GM19099 (cell line): Measurements from ENCODE around the gene TMEM217.

Source experiments
- POLR2A ChIP-seq: IDR thresholded peaks from 3 replicates; pipeline ENCODE4 v1.6.1; 2011; ENCODE audit warnings: low read depth; ENCODE audit not compliant: insufficient read length; ENCODE audit errors: extremely low read depth

Gene TMEM217

DNA sequence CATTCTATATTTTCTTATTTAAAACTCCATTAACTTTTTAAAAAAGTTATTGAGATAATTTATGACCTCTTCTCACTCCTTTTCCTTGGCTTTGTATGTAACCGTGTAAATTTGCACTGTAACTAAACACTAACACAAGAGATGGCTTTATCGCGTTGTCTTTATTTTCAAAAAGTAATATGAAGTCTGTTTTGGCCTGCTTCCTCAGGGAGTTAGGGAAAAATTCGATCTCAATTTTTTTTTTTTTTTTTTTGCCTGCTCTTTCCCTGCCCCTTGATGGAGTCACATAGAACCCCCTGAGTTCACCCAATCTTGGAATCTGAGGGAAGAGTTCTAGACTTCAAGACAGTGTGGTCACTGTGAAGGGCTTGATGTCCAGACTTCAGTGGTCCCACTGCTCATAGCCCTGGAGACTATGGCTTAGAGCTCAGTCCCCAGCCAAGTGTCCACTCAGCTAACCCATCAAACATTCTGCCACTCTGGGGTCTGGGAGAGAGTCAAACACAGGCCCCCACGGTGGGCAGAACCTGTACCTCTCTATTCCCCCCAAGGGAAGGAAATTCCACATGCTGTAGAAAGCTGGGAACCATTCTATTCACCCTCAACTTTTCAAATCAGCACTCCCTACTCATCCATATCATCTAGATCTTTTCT lies 16.0 kb downstream of the TMEM217 start:
- TF ChIP-seq POLR2A, result no peak

DNA sequence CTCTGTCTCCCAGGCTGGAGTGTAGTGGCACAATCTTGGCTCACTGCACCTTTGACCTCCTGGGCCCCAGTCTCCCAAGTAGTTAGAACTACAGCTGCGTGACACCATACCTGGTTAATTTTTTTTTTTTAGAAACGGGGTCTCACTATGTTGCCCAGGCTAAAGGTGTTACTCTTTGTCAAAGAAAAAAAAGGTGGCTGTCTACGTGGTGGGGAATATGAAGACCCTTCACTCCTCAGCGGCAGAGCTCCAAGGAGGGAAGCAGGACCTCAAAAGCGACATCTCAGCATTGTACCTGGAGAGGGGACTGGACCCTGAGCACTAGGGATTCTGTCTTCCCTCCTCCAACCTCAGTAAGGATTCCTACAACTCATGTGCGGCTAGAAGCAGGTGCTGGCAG lies 16.8 kb downstream of the TMEM217 start:
- TF ChIP-seq POLR2A, result no peak

DNA sequence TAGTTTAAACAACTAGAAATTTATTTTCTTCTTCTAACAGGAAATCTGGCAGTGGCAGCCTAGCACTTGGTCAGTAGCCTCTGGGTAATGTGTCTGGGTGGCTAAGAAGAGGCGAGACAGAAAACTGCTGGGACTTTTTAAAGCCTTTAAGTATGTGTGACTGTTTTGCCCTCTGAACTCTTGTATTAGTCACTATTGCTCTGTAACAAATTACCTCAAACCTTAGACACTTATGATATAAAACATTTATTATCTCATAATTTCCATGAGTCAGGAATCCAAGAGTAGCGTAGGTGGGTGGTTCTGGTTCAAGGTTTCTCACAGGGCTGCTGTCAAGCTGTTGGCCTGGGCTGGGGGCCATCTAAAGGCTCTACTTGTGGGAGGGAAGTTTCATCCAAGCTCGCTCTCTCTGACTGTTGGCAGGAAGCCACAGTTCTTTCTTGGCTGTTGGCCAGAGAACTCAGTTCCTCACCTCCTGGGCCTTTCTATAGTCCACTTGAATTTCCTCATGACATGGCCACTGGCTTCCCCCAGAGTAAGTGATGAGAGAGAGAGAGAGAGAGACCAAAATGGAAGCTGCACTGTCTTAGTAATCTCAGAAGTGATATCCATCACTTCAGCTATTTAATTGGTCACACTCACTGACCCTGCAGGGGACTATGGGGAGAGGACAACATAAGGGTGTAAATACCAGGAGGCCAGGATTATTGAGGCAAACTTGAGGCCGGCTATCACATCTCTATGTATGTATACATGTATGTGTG lies 17.8 kb downstream of the TMEM217 start:
- TF ChIP-seq POLR2A, result no peak

DNA sequence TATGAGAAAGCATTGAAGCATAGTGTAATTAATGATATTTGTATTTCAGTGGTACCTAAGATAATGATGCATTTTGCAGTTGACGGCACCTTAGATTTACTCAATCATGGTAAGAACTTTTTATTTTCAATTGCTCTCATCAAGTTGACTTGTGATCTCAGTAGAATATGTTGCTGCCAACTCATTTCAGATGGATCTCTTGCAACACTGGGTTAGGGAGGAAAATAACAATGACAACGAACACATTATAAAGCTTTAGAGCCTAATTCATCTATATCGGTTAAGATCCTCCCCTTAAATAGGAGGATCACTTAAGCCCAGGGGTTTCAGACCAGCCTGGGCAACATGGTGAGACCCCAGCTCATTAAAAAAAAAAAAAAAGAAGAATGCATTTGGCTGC lies 18.4 kb downstream of the TMEM217 start:
- no peak for TF ChIP-seq POLR2A

DNA sequence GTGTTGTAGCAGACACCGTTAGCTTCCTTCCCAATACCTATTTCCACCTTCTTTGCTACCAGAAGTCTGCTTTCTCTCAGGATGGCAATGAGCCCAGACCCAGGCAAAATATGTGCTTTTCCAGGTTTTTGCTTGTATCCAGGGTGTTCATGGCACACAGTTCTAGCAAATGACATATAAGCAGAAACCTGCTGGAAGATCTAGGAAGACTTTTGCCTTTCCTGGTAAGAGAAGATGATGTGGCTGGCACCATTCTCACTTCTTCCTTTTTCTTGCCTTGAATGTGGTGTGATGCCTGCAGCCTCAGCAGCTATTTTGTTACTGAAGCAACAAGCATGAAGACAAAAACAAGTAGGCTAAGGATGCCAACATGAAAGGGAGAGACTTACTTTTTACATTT lies 19.6 kb downstream of the TMEM217 start:
- TF ChIP-seq POLR2A, result no peak

DNA sequence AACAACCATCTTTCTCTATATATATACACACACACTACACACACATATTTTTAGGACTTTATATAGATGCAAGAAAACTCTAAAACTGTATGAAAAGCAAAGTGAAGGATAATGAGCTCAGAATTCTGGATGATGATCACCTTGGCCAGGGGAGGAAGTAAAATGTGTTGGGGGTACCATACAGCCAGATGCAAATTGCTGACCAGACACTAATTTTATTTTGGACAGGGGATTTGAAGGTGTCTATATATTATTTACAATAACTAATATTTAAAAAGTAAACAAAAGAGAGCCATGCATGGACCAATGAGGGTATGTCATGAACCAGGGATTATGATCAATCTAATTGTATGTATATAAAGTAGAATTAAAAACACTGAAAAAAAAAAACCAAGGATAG lies 20.2 kb downstream of the TMEM217 start:
- no peak for TF ChIP-seq POLR2A

DNA sequence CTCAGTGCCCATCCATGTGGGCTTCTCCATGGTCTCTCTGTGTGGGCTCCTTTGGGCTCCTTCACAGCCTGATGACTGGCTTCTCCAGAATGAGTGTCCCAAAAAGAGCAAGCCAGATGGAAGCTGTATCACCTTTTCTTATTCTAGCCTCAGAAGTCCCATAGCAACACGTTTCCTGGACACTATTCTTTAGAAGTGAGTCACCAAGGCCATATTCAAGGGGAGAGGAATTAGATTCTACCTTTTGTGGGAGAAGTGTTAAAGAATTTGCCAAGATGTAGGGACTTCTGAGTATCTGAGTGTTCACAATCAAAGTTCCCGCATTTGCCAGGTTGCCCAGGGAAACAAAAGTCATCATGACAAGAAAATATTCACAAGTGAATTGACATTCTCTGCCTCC lies 21.0 kb downstream of the TMEM217 start:
- TF ChIP-seq POLR2A, result no peak

DNA sequence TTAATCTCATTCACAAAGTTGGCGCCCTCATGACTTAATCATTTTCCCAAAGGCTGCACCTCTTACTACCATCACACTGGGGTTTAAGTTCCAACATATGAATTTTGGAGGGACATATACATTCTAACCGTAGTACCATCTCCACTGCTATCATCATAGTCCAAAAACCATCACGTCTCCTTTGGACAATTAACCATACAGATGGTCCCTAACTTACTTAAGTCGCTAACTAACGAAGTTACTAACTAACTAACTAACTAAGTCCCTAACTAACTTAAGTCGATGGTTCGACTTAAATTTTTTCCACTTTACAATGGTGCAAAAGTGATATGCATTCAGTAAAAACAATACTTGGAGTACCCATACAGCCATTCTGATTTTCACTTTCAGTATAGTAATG lies 24.4 kb downstream of the TMEM217 start:
- TF ChIP-seq POLR2A, result no peak

DNA sequence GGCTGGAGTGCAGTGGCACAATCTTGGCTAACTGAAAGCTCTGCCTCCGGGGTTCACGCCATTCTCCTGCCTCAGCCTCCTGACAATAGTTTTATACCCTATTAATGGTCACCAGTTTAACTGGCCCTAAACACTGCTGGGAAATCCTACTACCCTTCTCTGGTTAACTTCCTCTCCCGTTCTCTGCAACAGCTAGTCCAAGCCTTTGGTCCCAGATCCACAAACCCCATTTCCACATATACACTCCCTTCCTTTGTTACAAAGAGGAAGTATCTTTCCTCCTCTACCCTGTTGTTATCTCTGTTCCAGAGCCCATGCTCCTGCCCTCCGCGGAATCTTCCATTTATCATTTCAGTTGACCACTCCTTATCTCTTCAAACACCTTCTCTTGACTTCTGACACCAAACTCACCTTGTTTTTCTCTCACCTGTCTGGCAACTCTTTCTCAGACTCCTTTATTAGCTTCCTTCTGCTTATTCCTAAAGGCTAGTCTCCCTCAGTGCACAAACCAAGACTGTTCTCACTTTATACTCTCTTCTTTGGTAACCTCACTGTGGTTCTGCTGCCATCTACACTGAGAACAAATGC lies 25.4 kb downstream of the TMEM217 start:
- no peak for TF ChIP-seq POLR2A

DNA sequence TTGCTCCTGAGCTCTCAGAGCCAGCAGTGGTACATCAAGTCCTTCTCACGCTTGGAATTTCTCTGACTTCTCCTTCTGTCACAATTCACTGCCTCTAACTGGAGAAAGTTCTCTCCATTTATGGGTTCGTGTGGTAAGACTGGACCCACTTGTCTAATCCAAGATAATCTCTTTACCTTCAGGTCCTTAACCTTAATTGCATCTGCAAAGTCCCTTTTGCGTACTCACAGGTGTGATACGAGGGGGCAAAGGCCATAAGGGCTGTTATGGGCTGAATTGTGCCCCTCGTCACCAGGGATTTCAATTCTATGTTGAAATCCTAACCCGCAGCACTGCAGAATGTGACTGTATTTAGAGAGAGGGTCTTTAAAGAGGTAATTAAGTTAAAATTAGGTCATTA lies 27.8 kb downstream of the TMEM217 start:
- no peak for TF ChIP-seq POLR2A

DNA sequence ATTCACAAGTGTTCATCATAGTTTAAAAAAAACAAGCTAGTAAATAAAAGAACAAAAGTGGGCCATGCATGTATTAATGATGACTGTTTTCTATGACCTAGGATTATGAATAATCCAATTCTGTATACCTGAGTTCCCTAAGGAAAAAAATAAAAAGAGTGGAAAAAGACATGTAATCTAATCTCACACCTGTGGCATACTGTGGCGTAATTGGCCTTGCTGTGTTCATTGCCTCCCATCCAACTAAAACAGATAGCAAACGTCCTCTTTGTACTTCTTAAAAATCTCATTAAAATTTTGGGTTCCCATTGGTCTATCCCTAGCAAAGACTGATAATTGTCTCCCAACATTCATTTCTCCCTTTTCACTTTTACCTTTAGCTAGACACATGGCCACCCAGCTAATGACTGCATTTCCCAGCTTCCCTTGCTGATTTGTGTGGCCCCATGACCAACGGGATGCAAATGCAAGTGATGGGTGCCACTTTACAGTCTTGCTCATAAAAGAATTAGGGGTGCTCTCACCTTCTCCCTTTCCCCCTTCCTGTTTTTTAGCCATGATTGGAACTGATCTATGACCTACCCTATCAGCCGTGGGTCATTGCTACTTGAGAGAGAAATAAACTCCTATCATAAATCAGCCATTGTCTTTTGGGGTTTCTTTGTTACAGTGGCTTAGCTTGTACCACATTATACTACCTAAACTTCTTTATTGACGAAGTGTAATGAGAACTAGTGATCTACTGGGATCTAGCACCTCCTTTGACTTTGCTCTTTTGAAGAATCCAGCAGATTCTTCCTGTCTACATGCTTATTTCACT lies 32.4 kb downstream of the TMEM217 start:
- no peak for TF ChIP-seq POLR2A

DNA sequence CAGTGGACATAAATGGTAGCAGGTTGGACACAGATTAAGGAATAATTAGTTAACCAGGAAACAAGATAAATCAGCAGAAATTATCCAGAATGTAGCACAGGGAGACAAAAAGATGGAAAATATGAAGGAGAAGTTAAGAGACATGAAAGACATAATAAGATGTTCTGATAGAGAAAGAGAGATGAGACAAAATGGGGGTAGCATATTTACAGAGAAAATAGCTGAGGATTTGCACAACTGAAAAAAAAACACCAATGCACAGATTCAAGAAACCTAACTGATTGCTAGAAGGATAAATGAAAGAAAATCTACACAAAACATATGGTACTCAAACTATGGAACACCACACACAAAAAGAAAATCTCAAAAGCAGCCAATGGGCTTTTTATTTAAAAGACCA lies 35.0 kb downstream of the TMEM217 start:
- TF ChIP-seq POLR2A, result no peak

DNA sequence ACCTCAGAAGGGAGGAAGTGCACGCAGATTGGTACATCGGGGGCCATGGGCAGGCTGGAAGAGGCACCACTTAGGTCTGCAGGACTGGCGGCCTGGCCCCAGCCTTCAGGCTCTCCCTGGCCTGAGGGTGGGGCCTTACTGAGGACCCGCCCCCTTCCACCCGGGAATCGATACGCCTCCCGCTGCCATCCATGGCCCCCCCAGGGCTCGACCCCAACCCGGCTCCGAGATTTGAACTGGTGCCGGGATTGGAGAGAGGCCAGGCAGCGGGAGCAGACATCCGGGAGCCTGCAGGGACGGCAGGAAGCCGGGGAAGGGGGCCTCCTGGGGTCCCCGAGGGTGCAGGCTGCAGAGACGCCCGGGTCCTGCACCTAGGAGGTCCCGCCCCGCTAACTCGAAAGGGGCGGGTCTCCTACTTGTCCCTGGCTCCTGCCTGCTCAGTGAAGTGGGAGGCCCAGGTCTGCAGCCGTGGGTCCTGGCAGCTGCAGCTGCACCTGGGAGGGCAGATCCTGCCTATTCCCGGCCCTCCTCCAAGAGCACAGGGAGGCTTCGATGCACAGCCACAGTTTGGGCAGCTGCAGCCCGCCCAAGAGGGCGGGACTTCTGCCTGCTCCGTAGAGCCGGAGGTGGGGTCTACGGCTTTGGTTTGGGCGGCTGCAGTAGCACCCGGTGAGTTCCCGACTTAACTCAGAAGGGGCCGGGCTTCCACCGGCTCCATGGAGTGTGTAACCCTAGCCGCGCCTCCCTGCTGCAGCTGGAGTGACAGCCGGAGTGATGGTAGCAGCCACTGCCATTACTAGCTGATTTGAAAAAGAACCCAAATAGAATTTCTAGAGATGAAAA lies 35.6 kb downstream of the TMEM217 start:
- no peak for TF ChIP-seq POLR2A

DNA sequence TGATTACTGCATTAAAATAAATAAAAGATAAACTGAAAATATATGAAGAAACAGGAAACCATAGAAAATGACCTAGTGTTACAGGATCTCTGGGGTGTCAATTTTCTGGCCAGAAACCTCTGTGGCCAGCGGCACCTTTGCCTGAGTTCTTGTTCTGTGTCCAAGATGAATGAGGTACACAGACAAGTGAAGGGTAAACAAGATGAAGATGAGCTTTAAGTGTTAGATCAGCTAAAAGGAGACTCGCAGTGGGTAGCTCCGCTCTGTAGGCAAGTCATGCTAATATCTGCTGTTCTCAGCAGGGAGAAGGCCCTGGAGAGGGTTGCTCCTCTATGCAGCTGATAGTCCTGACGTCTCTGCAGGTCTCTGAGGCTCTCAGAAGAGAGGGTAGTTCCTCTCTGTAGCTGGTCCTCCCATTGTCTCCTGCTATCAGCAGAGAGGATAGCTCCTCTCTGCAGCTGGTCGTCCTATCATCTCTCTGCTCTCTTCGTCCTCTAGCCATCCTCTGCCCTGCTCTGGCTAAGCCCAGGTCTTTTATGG lies 36.3 kb downstream of the TMEM217 start:
- no peak for TF ChIP-seq POLR2A
